ENCODE results near the gene CSNK2A1.

- TF ChIP-seq CTCF (IDR thresholded peaks at IDR 0.05) (no peak), POLR2A (IDR thresholded peaks at IDR 0.05) (no peak)
Measured at GRCh38 chr20:472889-473292, 70.7 kb downstream of the CSNK2A1 start.
